K562 (cell line): ENCODE results near the gene ZNF480. TPM values are rescaled to one million over a fixed set of nuclear protein-coding genes. Genes with fewer than 3 reads are reported as not detected.

Experiments used
- ATAC-seq: fragments of 200-7000 bp; cut with Tn5 transposase; 3 replicates; pipeline ENCODE4 v1.9.1; 2020; ENCODE audit warnings: moderate library complexity
- BruUV-seq: library from RNA; stranded (reverse); fragments of 400-500 nt; replicated peaks from 2 replicates; lab custom pipeline; 2021; lab: Mats Ljungman, UMichigan
- CTCF ChIA-PET: fragments of 300-600 bp; formaldehyde crosslinking; extraction: SDS; loops from one replicate; lab custom pipeline; 2021; ENCODE audit warnings: low intra/inter-chr PET ratio; lab: Yijun Ruan, JAX
- POLR2A ChIA-PET: fragments of 300-600, 350-650 bp; sonication (Branson Sonifier 250); formaldehyde crosslinking; extraction: SDS; loops from one replicate; lab custom pipeline; 2021; ENCODE audit warnings: antibody characterized with exemption, inconsistent platforms; lab: Yijun Ruan, JAX
- DNase-seq, 4 experiments: peaks; one replicate each; pipeline versions ENCODE4 v3.0.0 to v3.0.0-alpha.2; 2011 to 2018; ENCODE audit warnings: low spot score in 3 of 4, mixed read lengths in 3 of 4; ENCODE audit errors: extremely low read depth in 1 of 4
- FAIRE-seq: peaks from 2 replicates; lab custom pipeline; 2011; peaks lifted over from hg19 to GRCh38; lab: Jason Lieb, UNC
- H2AFZ ChIP-seq: 2 replicates; pipeline ENCODE4 v1.6.0; 2011; ENCODE audit warnings: low read depth, low read length, control low read depth, inconsistent platforms
- H3K27ac ChIP-seq: fragments of 200-600 bp; 3 replicates; pipeline ENCODE4 v1.8.0; 2011; ENCODE audit warnings: low read depth, mild to moderate bottlenecking, control low read depth, inconsistent platforms, low read length, moderate library complexity, mixed read lengths; ENCODE audit errors: extremely low read depth
- H3K27me3 ChIP-seq, 2 experiments: fragments of 300-600 bp in 1 of 2; 2 replicates in 1 of 2; 3 replicates in 1 of 2; pipeline versions ENCODE4 v1.6.0 to v1.8.0; 2011; ENCODE audit warnings: inconsistent platforms in 2 of 2, low read length in 2 of 2, mild to moderate bottlenecking in 1 of 2, mixed read lengths in 1 of 2, moderate library complexity in 1 of 2; ENCODE audit not compliant: control insufficient read depth in 2 of 2, insufficient read depth in 2 of 2
- H3K36me3 ChIP-seq: fragments of 300-600 bp; 3 replicates; pipeline ENCODE4 v1.8.0; 2011; ENCODE audit warnings: mild to moderate bottlenecking, low read length, inconsistent platforms; ENCODE audit not compliant: control insufficient read depth, insufficient read depth
- H3K4me1 ChIP-seq, 2 experiments: fragments of 200-600 bp in 1 of 2; replicated peaks in 1 of 2; 2 replicates in 1 of 2; 3 replicates in 1 of 2; pipeline versions ENCODE4 v1.5.1 to v1.8.0; 2011; ENCODE audit warnings: inconsistent platforms in 2 of 2, low read length in 2 of 2, mild to moderate bottlenecking in 1 of 2, mixed read lengths in 1 of 2, moderate library complexity in 1 of 2; ENCODE audit not compliant: control insufficient read depth in 2 of 2, insufficient read depth in 2 of 2
- H3K4me2 ChIP-seq: 2 replicates; pipeline ENCODE4 v1.6.1; 2011; ENCODE audit warnings: low read length, control low read depth, inconsistent platforms, mixed read lengths; ENCODE audit not compliant: insufficient read depth
- H3K4me3 ChIP-seq: fragments of 200-600 bp; sonication (generic), shearing (Covaris generic); 2 replicates; pipeline ENCODE4 v1.5.1; 2016; ENCODE audit warnings: control low read depth, inconsistent platforms
- H3K79me2 ChIP-seq: fragments of 200-600 bp; 3 replicates; pipeline ENCODE4 v1.8.0; 2011; ENCODE audit warnings: low read length, inconsistent platforms; ENCODE audit not compliant: control insufficient read depth, insufficient read depth
- H3K9ac ChIP-seq, 2 experiments: 2 replicates each; pipeline versions ENCODE4 v1.6.0 to v1.6.1; 2011; ENCODE audit warnings: low read depth in 2 of 2, low read length in 2 of 2, control low read depth in 1 of 2, inconsistent platforms in 1 of 2, mild to moderate bottlenecking in 1 of 2, mixed read lengths in 1 of 2; ENCODE audit not compliant: insufficient read depth in 1 of 2
- H3K9me1 ChIP-seq: one replicate; pipeline ENCODE4 v1.6.0; 2011; ENCODE audit warnings: inconsistent platforms, mild to moderate bottlenecking, low read length, moderate library complexity; ENCODE audit not compliant: control insufficient read depth, insufficient read depth
- H3K9me3 ChIP-seq: replicated peaks from 2 replicates; pipeline ENCODE4 v1.5.1; 2011; ENCODE audit warnings: low read depth, low read length, inconsistent platforms; ENCODE audit not compliant: control insufficient read depth, insufficient read depth
- H4K20me1 ChIP-seq: replicated peaks from 2 replicates; pipeline ENCODE4 v1.6.1; 2011; ENCODE audit warnings: low read length, inconsistent platforms, mixed read lengths; ENCODE audit not compliant: control insufficient read depth, insufficient read depth
- ARID2 ChIP-seq: fragments of 450-650 bp; IDR thresholded peaks from 2 replicates; pipeline ENCODE4 v1.6.1; 2017; ENCODE audit warnings: antibody characterized with exemption, mild to moderate bottlenecking
- CHD4 ChIP-seq: fragments of 200-600 bp; sonication (generic); IDR thresholded peaks from 3 replicates; pipeline ENCODE4 v1.6.1; 2012; ENCODE audit warnings: low read depth, mild to moderate bottlenecking, mixed read lengths, low read length, inconsistent platforms; ENCODE audit not compliant: insufficient read depth, insufficient replicate concordance, poor library complexity, severe bottlenecking
- GABPB2 ChIP-seq: fragments of 250-450 bp; sonication (Bioruptor Pico); conservative IDR thresholded peaks from 2 replicates; pipeline ENCODE4 v1.5.1; 2021; ENCODE audit warnings: mild to moderate bottlenecking
- HNRNPK ChIP-seq: fragments of 200-400 bp; formaldehyde crosslinking; IDR thresholded peaks from one replicate; pipeline ENCODE4 v1.6.1; 2018; ENCODE audit warnings: mild to moderate bottlenecking, low read depth, low read length; ENCODE audit not compliant: poor library complexity, severe bottlenecking
- SMARCA4 ChIP-seq: fragments of 450-650 bp; IDR thresholded peaks from 2 replicates; pipeline ENCODE4 v1.6.1; 2016
- ZNF274 ChIP-seq: IDR thresholded peaks from 2 replicates; pipeline ENCODE4 v1.6.1; 2011; ENCODE audit warnings: low read depth, mild to moderate bottlenecking, low read length, moderate library complexity, borderline replicate concordance
- WGBS: fragments of 100-300 bp; shearing (Covaris generic); methylation state at CpG from one replicate; pipeline ENCODE4 v1.1.6; 2016; ENCODE audit warnings: low coverage, mixed read lengths; ENCODE audit not compliant: insufficient coverage; ENCODE audit errors: missing lambda C conversion rate; 5-methylcytosine and 5-hydroxymethylcytosine counted together
- in situ Hi-C: fragments of 300-500 bp; cut with MboI; formaldehyde crosslinking; loops from 4 replicates; pipeline ENCODE4 v1.15.0; 2018; ENCODE audit warnings: inconsistent platforms, mixed read lengths
- intact Hi-C: fragments of 100-400 bp; cut with micrococcal nuclease; formaldehyde crosslinking; loops from 2 replicates; pipeline ENCODE4 v1.14.2; 2022
- polyA plus RNA-seq, 8 experiments: library from polyadenylated mRNA; depleted of rRNA in 4 of 8; stranded (reverse) in 5 of 8; unstranded in 3 of 8; fragments of >200 nt; fragmentation: Nextera tagmentation in 2 of 8; fragmentation: Illumina TruSeq in 1 of 8; extraction: Ambion mirVana in 2 of 8; extraction: Trizol in 1 of 8; gene quantifications; 2 replicates each; pipeline versions ENCODE4 v1.2.1 to v1.2.3, GENCODE V29; 2011 to 2014; ENCODE audit warnings: inconsistent platforms in 1 of 8, missing spikeins in 1 of 8
- total RNA-seq, 7 experiments: library from RNA; depleted of rRNA in 6 of 7; stranded (reverse); fragments of >200 nt in 6 of 7; fragmentation: Illumina TruSeq in 2 of 7; extraction: Trizol in 2 of 7; gene quantifications; 2 replicates each; pipeline versions ENCODE4 v1.2.1 to v1.2.3, GENCODE V29; 2011 to 2021; ENCODE audit warnings: low replicate concordance in 1 of 7

ZNF480 gene
- total and polyA plus RNA-seq, 9 of the 15 experiments (the other 6 are each of a cell fraction or from before 2014, with no cell fraction given), result 10.4 to 31.1 (median 22.3) TPM

- no TSS peak for BruUV-seq
- Histone ChIP-seq H3K27me3 (no peaks in the 10 kb centered on the region), H2AFZ (no peak overlapping the region), H3K79me2 (no peaks in the 10 kb centered on the region), H3K9me3 (no peaks in the 10 kb centered on the region; the same call in 1 of the 2 replicates), H3K4me2 (no peak overlapping the region), H3K9ac (no peak overlapping the region), H4K20me1 (no peaks in the 10 kb centered on the region), H3K36me3 (no peaks in the 10 kb centered on the region), H3K4me1 (no peaks in the 10 kb centered on the region), H3K4me3 (no peak overlapping the region), H3K9me1 (no peaks in the 10 kb centered on the region), H3K27ac (no peak overlapping the region)
- DNase-seq (no peak), FAIRE-seq (no peak), ATAC-seq (no peak)
- intact Hi-C loops (no loop called here), in situ Hi-C loops (no loop called here)
- 4% methylated on average over 8 of the region's 8 CpGs for WGBS
- TF ChIP-seq HNRNPK (no peak), ZNF274 (peak; percentile 84), ARID2 (no peak), SMARCA4 (no peak), GABPB2 (CRISPR knock-in tag) (no peak), CHD4 (no peak)
- POLR2A ChIA-PET, result no interaction called here
- CTCF ChIA-PET, result no interaction called here
Measured at GRCh38 chr19:52366414-52366824, 69.5 kb downstream of the ZNF480 start.
